CD4-positive, CD25-positive, alpha-beta regulatory T cell (primary cell): ENCODE results near the gene SKIDA1. TPM values are rescaled to one million over a fixed set of nuclear protein-coding genes. Genes with fewer than 3 reads are reported as not detected.

ENCODE experiments used
- ATAC-seq, 2 donors: fragments of 150-1000 bp; cut with Tn5 transposase; one replicate each; pipeline ENCODE4 v1.10.0; 2021; ENCODE audit warnings: low read depth in 2 of 2, moderate number of reproducible peaks in 2 of 2, moderate library complexity in 1 of 2
- DNase-seq, 3 donors: peaks; one replicate each; pipeline versions ENCODE4 v3.0.0 to v3.0.0-alpha.2; 2012 to 2022; ENCODE audit warnings: mixed read lengths in 1 of 3
- H3K27ac ChIP-seq: one replicate; pipeline ENCODE4 v1.7.0; 2013; ENCODE audit warnings: mild to moderate bottlenecking, low read length; ENCODE audit not compliant: insufficient read depth, poor library complexity, severe bottlenecking
- H3K27me3 ChIP-seq: one replicate; pipeline ENCODE4 v1.7.0; 2013; ENCODE audit warnings: low read length; ENCODE audit not compliant: control insufficient read depth, insufficient read depth
- H3K36me3 ChIP-seq: one replicate; pipeline ENCODE4 v1.7.0; 2013; ENCODE audit warnings: mild to moderate bottlenecking, low read length, moderate library complexity; ENCODE audit not compliant: control insufficient read depth, insufficient read depth
- H3K4me1 ChIP-seq: 2 replicates; pipeline ENCODE4 v1.7.0; 2013; ENCODE audit warnings: mild to moderate bottlenecking, low read length; ENCODE audit not compliant: insufficient read depth, control insufficient read depth, poor library complexity, severe bottlenecking
- H3K4me3 ChIP-seq: one replicate; pipeline ENCODE4 v1.7.0; 2013; ENCODE audit warnings: low read depth, mild to moderate bottlenecking, low read length, moderate library complexity
- H3K9me3 ChIP-seq, 2 experiments: 1 replicate in 1 of 2; 2 replicates in 1 of 2; pipeline ENCODE4 v1.7.0; 2013; ENCODE audit warnings: low read length in 2 of 2, mild to moderate bottlenecking in 1 of 2, moderate library complexity in 1 of 2; ENCODE audit not compliant: control insufficient read depth in 2 of 2
- H3K27ac Mint-ChIP-seq, 3 donors: one replicate each; pipeline ENCODE4 v1.8.0; 2020 to 2022; ENCODE audit warnings: mild to moderate bottlenecking in 3 of 3, mixed read lengths in 3 of 3, moderate library complexity in 2 of 3
- H3K27me3 Mint-ChIP-seq: one replicate; pipeline ENCODE4 v1.8.0; 2022; ENCODE audit warnings: mild to moderate bottlenecking, mixed read lengths
- H3K36me3 Mint-ChIP-seq: one replicate; pipeline ENCODE4 v1.8.0; 2020; ENCODE audit warnings: mixed read lengths
- H3K4me1 Mint-ChIP-seq, 4 donors: one replicate each; pipeline ENCODE4 v1.8.0; 2020 to 2022; ENCODE audit warnings: mixed read lengths in 4 of 4, mild to moderate bottlenecking in 1 of 4
- H3K4me3 Mint-ChIP-seq, 4 donors: one replicate each; pipeline ENCODE4 v1.8.0; 2020 to 2022; ENCODE audit warnings: mild to moderate bottlenecking in 4 of 4, mixed read lengths in 4 of 4, moderate library complexity in 3 of 4
- H3K9me3 Mint-ChIP-seq, 7 donors: one replicate each; pipeline ENCODE4 v1.8.0; 2020 to 2022; ENCODE audit warnings: mixed read lengths in 7 of 7, mild to moderate bottlenecking in 3 of 7, moderate library complexity in 2 of 7
- polyA plus RNA-seq, 4 donors: library from polyadenylated mRNA; unstranded; fragments of 300-500 nt; fragmentation: Illumina TruSeq; gene quantifications; one replicate each; pipeline ENCODE4 v1.2.3, GENCODE V29; 2021
- total RNA-seq: library from RNA; stranded (reverse); gene quantifications from one replicate; pipeline ENCODE4 v1.2.3, GENCODE V29; 2022

Gene SKIDA1
- total and polyA plus RNA-seq, 5 donors from 2014 or later: 0.10 TPM; not detected in 4

DNA sequence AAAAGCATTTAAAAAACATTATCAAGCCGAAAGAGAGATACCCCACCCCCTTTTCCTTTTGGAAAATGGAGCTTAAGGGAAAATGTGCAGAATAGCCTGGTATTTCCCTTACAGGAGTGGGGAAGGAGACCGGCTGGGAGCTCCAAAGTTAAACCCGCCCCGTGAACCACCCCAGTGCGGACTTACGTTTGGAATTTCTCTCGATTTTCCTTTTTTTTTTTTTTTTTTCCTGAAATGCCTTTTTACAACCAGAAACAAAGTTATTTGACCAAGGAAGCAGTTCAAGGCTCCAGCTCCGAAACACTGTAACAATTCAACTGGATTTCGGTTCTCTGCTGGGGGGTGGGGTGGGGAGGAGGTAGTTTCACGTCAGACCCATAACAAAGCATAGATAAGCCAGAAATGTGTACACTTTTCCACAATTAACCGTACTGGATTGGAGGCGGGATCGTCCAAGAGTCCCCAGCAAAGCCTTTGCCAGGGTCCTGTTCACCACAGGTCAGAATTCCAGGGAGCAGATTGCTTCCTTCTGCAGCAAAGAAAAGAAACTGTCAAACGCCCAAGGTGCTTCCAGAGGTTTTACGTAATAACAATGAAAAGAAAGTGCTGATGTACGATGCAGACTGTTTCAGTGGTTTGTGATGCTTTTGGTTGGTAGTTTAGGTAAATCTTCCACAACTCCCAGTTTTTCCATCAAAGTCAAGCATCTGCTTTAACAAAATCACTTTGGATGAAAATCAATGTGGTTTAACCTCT, 6.7 kb downstream of the SKIDA1 start:
- H3K4me3 ChIP-seq: peak overlapping the region; percentile 73

DNA sequence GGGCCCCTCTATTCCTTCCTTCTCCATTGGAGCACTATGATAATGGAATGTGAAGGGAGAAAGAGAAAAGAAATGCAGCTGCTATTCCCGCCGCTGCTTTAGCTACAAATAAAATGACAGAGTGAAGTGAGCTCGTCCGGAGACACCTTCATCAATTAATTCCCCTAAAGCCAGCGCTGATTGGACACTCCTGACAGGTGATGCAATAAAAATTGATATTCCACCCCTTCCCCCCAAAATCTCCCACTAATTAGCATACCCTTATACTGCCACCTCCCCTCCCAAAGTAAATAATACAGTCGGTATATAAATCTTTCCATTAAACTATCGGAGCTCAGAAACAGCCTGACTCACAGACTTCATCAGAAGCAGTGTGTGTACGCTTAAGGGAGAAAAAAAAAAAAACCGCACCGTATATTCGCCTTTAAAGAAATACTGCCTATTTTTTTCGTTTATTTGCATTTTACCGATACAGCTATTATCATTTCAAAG, 7.3 kb downstream of the SKIDA1 start:
- Histone ChIP-seq H3K36me3 (no peaks in the 10 kb centered on the region), H3K27me3 (peaks cover 66% of the 10 kb centered on the region), H3K4me3 (peak overlapping the region; percentile 73), H3K4me1 (peaks cover 39% of the 10 kb centered on the region), H3K27ac (no peak overlapping the region), H3K9me3 (no peaks in the 10 kb centered on the region)
- peaks cover 23 to 41% (median 32%) of the 10 kb centered on the region in 4 donors for H3K4me1 Mint-ChIP-seq
- DNase-seq (peak in 2 of 3 donors; percentile 37 to 44), ATAC-seq (peak; percentile 42 to 58)
- H3K27ac Mint-ChIP-seq: peak overlapping the region in 2 of 3 donors; percentile 48 to 80
- H3K36me3 Mint-ChIP-seq: no peaks in the 10 kb centered on the region
- H3K27me3 Mint-ChIP-seq: peaks cover 87% of the 10 kb centered on the region
- no peaks in the 10 kb centered on the region for H3K9me3 Mint-ChIP-seq
- H3K4me3 Mint-ChIP-seq: peak overlapping the region; percentile 79 to 93 (median 85)

More for the DNA sequence above, 6.7 kb downstream of the SKIDA1 start:
- Histone ChIP-seq H3K4me1 (peaks cover 39% of the 10 kb centered on the region), H3K27ac (no peak overlapping the region), H3K36me3 (no peaks in the 10 kb centered on the region), H3K9me3 (no peaks in the 10 kb centered on the region), H3K27me3 (peaks cover 61% of the 10 kb centered on the region)
- no peak for DNase-seq
- H3K36me3 Mint-ChIP-seq: no peaks in the 10 kb centered on the region
- peak overlapping the region; percentile 79 to 93 (median 85) for H3K4me3 Mint-ChIP-seq
- H3K9me3 Mint-ChIP-seq: no peaks in the 10 kb centered on the region
- peaks cover 84% of the 10 kb centered on the region for H3K27me3 Mint-ChIP-seq
- peak overlapping the region in 1 of 3 donors; percentile 48 for H3K27ac Mint-ChIP-seq
- peaks cover 23 to 41% (median 34%) of the 10 kb centered on the region in 4 donors for H3K4me1 Mint-ChIP-seq
- no peak for ATAC-seq

DNA sequence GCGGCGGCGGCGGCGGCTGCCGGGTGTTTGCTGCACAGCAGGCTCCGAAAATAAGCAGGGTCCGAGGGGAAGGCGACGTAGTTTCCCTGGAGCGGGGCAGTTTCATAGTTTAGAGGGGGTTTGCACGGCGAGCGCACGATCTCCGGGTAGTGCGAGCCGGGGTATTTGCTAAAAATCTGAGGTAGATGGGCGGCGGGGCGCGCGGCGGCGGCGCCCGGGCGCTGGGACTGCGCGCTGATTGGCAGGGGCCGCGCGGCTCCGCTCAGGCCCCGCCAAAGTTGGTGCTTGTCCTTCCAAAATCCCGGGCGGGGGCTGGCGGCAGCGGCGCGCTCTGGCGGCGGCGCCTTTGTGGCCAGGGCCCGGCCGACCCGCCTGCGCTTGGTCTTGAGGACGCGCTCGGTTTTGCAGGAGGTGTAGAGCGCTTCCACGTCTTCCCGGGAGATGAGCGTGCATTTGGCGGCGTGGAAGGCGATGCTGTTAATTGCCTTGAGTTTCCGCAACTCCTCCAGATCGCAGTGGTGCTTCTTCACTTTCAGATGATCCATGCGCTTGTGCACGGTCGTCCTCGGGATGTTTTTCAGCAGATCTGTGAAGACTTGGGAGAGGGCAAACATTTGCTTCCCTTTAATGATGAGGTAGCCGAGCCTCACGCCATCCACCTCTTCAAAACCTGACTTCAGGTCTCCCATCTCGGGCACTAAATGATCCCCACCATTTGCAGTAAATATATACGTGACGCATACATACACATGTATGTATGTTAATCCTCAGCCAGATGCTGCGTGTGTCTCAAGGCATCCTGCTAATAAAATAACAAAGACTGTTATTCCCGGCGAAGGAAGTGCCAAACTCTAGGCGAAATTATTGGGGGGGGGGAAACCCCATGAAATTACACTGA, 8.1 kb downstream of the SKIDA1 start:
- peaks cover 39% of the 10 kb centered on the region for H3K4me1 ChIP-seq
- peak overlapping the region; percentile 73 for H3K4me3 ChIP-seq
- H3K36me3 ChIP-seq: no peaks in the 10 kb centered on the region
- Mint-ChIP-seq H3K36me3 (no peaks in the 10 kb centered on the region), H3K4me1 (peaks cover 23 to 41% (median 31%) of the 10 kb centered on the region in 4 donors), H3K27ac (no peak overlapping the region), H3K9me3 (no peaks in the 10 kb centered on the region), H3K27me3 (peaks cover 87% of the 10 kb centered on the region), H3K4me3 (peak overlapping the region; percentile 79 to 93 (median 85))
- H3K27me3 ChIP-seq: peaks cover 71% of the 10 kb centered on the region
- DNase-seq (peak in 2 of 3 donors; percentile 29 to 32), ATAC-seq (peak; percentile 16 to 30)
- no peak overlapping the region for H3K27ac ChIP-seq
- no peaks in the 10 kb centered on the region for H3K9me3 ChIP-seq

DNA sequence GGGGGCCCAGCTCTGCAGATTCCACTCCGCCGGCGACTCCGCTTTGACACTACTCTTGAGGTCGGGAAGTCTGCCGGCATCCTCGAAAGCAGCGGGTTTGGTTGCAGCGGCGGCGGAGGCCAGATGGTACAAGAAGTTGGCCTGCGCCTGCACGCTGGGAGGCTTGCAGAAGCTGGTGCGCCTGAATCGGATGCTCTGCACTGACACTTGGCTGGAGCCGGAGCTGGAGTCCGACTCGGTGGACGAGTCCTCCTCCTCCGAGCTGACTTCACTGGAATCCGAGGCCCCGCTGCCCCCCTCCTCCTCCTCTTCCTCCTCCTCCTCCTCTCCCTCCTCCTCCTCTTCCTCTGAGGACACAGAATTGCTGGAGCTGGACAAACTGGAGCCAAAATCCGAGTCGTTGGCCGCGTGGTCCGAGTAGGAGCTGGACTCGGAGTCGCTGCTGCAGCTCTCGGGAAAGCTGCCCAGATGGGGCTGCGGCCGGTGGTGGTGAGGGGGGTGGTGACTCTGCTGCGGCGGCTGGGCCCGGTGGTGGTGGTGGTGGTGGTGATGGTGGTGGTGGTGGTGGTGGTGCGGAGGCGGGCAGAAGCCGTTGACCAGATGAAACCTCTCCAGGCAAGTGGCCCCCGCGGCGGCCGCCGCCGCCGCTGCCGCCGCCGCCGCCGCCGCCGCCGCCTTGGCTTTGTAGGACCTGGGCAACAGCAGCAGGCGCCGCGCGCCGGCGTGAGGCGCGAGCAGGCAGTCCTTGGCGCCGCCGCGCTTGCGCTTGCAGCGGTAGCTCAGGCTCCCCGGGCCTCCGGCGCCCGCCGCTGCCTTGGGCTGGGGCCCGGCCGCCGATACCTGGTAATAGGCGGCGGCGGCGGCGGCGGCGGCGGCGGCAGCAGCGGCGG, 9.0 kb downstream of the SKIDA1 start:
- no peaks in the 10 kb centered on the region for H3K9me3 ChIP-seq
- ATAC-seq (peak; percentile 58 to 73), DNase-seq (peak in 2 of 3 donors; percentile 42 to 69)
- no peaks in the 10 kb centered on the region for H3K9me3 Mint-ChIP-seq
- peaks cover 23 to 41% (median 31%) of the 10 kb centered on the region in 4 donors for H3K4me1 Mint-ChIP-seq
- peak overlapping the region; percentile 75 to 93 (median 78) for H3K4me3 Mint-ChIP-seq
- peaks cover 88% of the 10 kb centered on the region for H3K27me3 Mint-ChIP-seq
- H3K27me3 ChIP-seq: peaks cover 76% of the 10 kb centered on the region
- H3K4me3 ChIP-seq: peak overlapping the region; percentile 19
- no peak overlapping the region for H3K27ac ChIP-seq
- H3K27ac Mint-ChIP-seq: no peak overlapping the region
- no peaks in the 10 kb centered on the region for H3K36me3 Mint-ChIP-seq
- H3K36me3 ChIP-seq: no peaks in the 10 kb centered on the region
- peaks cover 39% of the 10 kb centered on the region for H3K4me1 ChIP-seq

DNA sequence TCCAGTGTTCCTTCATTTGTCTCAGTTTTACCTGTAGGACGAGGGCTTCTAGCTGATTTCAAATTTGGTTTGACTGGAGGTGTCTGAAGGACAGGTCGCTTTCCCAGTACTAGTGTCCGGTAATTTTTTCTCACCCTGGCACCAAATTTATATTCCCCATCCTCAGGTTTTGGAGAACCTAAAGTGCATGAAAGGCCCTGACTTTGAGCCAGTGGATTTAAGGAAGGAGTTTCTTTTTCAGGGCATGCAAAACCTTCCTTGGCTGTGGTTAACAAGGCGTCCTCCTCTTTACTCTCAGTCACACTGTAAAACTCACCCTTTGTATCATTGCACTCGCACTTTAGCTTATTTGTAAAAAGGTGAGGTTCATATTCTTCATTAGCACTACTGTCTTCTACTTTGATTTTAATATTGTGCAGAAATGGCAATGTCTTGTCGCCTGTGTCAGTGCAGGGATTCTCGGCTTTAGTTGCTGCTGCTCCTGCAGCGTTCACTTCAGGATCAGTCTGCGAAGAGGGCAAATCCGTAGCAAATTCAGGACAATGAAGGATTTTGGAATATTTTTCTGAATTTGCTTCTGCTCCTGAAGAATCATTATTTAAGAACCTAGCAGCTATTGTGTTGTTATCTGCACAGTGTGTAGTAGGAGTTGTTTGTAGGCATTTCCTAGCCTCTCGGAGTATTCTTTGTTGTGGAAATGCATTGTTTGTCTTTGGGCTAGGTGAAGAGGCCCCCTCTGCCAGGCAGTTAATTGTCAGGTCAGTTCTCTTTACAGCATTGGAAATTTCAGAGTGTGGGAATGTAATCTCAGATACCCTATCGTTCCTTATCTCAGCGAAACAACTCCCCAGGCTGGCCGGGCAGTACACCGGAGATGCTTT, 9.9 kb downstream of the SKIDA1 start:
- ATAC-seq (no peak), DNase-seq (no peak)
- Mint-ChIP-seq H3K4me3 (peak overlapping the region; percentile 75 to 82 (median 78)), H3K9me3 (no peaks in the 10 kb centered on the region), H3K4me1 (peaks cover 23 to 40% (median 31%) of the 10 kb centered on the region in 4 donors), H3K27me3 (peaks cover 89% of the 10 kb centered on the region), H3K36me3 (no peaks in the 10 kb centered on the region), H3K27ac (no peak overlapping the region)
- Histone ChIP-seq H3K4me3 (peak overlapping the region; percentile 11), H3K27ac (no peak overlapping the region), H3K27me3 (peaks cover 75% of the 10 kb centered on the region), H3K36me3 (no peaks in the 10 kb centered on the region), H3K9me3 (no peaks in the 10 kb centered on the region), H3K4me1 (peaks cover 39% of the 10 kb centered on the region)

DNA sequence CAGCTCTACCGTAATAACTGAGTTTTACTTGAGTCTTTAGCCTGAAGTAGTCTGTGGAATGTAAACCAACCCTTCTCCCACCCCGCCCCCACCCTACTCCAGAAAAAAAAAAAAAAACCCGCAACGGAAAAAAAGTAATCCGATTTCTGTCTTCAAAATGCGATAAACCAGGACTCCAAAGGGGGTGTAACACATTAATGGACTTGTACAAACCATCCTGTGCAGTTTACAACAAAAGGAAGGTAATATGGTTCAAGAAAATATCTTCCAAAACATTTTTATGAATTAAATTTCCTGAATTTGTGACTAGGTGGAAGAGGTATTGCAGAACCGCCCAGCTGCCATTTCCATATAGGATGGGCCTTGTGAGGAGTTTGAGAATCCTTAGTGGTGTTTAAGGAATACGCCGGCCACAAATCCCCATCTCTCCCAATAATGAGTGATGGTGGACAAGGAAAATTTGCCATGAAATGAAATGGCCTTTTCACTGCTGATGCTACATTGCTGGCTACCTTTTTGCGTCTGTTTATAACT, 10.6 kb downstream of the SKIDA1 start:
- Histone ChIP-seq H3K4me3 (no peak overlapping the region), H3K4me1 (peaks cover 36% of the 10 kb centered on the region)

More for the DNA sequence above, 10.6 kb downstream of the SKIDA1 start:
- H3K4me3 Mint-ChIP-seq: peak overlapping the region in 1 of 4 donors; percentile 82
- H3K4me1 Mint-ChIP-seq: peaks cover 20 to 34% (median 27%) of the 10 kb centered on the region in 4 donors
- H3K9me3 Mint-ChIP-seq: no peaks in the 10 kb centered on the region
- H3K27ac Mint-ChIP-seq: no peak overlapping the region
- Histone ChIP-seq H3K27me3 (peaks cover 70% of the 10 kb centered on the region), H3K9me3 (no peaks in the 10 kb centered on the region), H3K27ac (no peak overlapping the region), H3K36me3 (no peaks in the 10 kb centered on the region)
- ATAC-seq: no peak
- H3K36me3 Mint-ChIP-seq: no peaks in the 10 kb centered on the region
- no peak for DNase-seq
- peaks cover 81% of the 10 kb centered on the region for H3K27me3 Mint-ChIP-seq
